NCI-H1105 treated with DMSO at 0.1 percent for 48 hours (cell line): ENCODE results near the gene CORO1C.

Experiments
- DNase-seq: peaks from one replicate; lab custom pipeline; 2025; lab: John Stamatoyannopoulos, UW

The CORO1C gene

DNA sequence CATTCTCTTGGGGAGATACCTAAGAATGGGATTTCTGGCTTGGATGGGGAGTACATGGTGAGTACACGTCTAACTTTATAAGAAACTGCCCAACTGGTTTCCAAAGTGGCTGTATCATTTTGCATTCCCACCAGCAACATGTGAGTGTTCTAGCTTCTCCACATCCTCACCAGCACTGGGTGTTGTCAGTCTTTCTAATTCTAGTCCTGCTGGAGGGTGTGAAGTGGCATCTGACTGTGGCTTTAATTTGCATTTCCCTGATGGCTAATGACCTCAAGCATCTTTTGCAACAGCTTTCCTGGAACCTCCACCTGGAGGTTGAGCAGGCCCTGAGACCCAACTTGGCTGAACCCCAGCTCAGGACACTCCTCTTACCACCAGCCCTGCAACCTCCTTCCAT is 115.4 kb downstream of the CORO1C start:
- DNase-seq = no peak

DNA sequence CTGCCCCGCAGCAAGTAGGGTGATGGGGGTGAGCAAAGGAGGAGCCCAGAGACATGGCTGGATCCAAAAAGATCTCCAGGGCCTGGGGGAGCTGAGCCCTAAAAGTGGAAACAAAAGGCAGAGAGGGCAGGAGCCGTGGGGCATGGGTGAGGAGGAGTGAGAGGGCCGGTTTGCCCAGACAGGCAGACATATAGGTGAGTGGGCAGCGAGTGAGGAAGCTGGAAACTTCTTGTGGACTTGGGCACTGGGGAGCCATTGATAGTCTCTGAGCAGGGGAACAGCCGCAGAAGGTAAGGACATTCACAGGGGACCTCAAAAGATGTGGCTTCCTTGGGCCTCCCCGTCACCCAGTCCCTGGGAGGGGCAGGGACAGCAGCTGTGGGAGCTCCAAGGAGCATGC is 116.7 kb downstream of the CORO1C start:
- no peak for DNase-seq

GRCh38 chr12:108614041-108614440 is 117.3 kb downstream of the CORO1C start:
- DNase-seq = no peak

DNA sequence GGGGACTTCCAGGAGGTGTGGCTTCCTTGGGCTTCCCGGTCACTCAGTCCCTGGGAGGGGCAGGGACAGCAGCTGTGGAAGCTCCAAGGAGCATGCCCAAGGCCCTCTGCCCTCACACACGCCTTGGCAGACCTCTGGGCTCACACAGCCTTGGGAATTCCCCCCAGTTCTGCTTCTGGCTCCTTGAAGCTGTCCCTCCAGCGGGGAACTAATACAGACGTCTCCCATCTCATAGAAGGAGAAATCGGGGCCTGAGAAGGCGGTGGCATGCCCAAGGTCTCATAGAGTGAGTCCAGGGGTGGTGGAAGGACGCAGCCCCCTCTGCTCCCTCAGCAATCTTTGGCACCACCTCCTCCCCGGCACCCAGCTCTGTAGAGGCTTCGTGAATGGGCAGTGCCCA is 117.8 kb downstream of the CORO1C start:
- no peak for DNase-seq

DNA sequence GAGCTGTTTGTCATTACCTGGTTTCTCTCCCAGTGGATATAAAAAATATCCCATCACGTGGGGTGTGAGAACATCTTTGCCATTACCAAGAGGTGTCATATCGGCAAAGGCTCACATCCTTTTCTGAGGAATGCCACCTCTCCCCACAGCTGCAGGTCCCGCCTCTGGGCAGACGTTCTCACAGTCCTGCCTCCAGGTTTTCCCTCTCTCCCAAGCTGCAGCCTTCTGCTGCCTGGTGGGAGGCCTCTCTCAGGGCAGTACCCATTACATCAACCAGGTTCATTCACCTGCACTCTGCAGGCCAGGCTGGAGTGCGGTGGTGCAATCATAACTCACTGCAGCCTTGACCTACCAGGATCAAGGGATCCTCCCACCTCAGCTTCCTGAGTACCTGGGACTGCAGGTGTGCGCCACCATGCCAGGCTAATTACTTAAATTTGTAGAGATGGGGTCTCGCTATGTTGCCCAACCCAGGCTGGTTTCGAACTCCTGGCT is 118.5 kb downstream of the CORO1C start:
- DNase-seq = no peak

- DNase-seq = no peak
Measured at GRCh38 chr12:108611884-108612415, 119.4 kb downstream of the CORO1C start.

GRCh38 chr12:108610856-108611605 is 120.3 kb downstream of the CORO1C start:
- DNase-seq = no peak

DNA sequence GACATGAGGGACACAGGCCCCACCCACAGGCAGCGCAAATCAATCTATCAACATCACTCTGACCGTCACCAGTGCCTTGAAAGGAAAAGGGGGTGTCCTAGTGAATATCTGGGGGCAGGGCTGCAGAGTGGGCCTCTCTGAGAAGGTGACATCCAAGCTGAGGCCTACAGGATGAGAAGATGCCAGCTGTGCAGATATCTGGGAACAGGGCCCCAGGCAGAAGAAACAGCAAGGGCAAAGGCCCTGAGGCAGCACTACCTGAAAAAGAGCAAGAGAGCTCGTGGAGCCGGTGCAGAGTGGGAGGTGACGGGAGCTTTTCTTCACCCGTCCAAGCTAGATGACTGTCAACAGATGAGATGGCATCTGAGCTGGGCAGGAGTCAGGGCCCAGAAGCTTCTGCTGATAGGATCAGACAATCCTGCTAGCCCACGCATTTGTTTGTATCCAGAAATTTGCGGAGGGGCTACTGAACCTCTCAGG is 120.9 kb downstream of the CORO1C start:
- no peak for DNase-seq

GRCh38 chr12:108609537-108610335 is 121.6 kb downstream of the CORO1C start:
- no peak for DNase-seq

- no peak for DNase-seq
Measured at GRCh38 chr12:108608616-108609015, 122.7 kb downstream of the CORO1C start.

DNA sequence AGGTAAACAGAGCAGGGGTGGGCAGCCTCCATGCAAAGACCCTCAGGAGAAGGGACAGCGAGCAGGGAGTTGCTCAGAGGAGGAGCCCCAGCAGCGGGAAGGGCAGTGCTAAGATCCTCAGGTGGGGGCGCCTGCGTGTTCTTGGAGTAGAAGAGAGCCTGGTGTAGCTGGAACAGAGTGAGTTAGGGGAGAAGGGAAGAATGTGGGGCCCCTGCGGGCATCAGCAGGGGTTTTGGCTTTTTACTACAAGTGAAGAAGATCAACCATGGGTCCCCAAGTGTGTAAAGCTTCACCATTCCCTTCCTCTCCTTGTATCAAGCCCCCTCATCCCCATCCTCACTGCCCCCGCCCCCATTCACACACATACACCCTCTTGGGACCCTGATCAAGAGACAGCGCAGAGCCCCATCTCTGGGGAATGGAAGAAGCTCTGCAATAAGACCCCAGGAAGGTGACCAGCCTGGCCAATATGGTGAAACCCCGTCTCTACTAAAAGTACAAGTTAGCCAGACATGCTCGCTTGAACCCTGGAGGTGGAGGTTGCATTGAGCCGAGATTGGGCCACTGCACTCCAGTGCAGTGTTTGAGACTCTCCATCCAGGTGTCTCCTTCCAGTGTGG is 123.2 kb downstream of the CORO1C start:
- DNase-seq = no peak

GRCh38 chr12:108606492-108606891 is 124.8 kb downstream of the CORO1C start:
- DNase-seq = no peak

DNA sequence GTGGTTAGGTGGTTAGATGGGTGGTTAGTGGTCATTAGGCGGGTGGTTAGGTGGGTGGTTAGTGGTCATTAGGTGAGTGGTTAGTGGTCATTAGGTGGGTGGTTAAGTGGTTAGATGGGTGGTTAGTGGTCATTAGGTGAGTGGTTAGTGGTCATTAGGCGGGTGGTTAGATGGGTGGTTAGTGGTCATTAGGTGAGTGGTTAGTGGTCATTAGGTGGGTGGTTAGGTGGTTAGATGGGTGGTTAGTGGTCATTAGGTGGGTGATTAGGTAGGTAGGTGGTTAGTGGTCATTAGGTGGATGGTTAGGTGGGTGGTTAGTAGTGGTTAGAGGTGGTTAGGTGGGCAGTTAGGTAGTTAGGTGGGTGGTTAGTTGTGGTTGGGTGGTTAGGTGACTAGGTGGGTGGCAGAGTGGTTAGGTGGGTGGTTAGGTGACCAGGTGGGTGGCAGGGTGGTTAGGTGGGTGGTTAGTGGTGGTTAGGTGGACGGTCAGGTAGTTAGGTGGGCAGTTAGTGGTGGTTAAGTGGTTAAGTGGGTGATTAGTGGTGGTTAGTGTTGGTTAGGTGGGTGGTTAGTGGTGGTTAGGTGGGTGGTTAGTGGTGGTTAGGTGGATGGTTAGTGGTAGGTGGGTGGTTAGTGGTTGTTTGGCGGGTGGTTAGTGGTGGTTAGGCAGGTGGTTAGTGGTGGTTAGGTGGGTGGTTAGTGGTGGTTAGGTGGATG is 125.5 kb downstream of the CORO1C start:
- DNase-seq = no peak

DNA sequence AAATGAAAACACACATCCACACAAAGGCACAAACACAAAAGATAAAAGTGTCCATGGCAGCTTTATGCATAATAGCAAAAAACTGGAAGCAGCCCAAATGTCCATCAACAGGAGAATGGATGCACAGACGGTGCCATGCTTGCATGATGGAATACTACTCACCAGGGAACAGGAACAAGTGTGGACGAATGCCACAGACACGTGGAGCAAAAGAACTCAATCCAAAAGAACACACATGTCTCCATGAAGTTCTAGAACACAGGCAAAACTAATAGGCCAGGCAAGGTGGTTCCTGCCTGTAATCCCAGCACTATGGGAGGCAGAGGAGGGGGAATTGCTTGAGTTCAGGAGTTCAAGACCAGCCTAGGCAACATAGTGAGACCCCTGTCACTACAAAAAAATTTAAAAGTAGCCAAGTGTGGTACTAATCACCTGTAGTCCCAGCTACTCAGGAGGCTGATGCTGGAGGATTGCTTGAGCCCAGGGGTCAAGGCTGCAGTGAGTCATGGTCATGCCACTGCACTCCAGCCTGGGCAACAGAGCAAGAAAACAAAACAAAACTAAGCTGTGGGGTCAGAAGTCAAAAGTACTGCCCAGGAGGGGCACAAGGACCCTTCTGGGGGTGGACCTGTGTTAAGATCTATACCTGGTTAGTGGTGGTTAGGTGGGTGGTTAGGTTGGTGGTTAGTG is 126.2 kb downstream of the CORO1C start:
- DNase-seq = no peak

GRCh38 chr12:108604208-108604941 is 126.9 kb downstream of the CORO1C start:
- DNase-seq = no peak

GRCh38 chr12:108603743-108604142 is 127.6 kb downstream of the CORO1C start:
- DNase-seq = no peak

DNA sequence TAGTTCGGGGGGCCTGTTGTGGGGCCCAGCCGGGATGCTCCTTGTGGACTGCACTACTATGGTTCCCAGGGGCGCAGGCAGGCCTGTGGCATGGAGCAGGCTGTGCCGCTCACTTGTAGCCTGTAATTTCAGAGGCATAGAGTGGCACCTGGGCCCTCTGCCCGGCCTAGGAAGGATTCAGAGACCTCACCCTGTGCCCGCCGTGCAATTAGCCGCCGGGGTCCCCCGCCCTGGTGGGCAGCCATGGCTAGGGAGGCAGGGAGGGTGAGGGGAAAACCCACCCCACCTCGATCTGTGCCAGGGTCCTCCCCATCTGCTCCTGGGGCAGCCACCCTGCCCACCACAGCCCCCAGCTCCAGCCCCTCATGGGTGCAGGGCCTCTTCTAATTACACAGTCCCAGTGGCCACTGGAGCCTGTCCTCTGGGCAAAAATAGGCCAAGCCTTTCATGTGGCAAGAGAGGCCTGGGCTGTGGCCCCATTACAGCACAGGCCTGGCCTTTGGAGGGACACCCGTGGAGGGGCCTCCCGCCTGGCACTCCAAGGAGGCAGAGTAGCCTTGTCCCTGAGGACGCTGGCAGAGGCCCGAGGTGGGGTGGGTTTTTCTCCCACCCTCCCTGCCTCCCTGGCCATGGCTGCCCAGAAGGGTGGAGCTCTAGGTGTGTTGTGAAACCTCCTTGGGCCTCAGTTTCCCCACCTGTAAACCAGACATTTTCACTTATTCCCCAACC is 128.2 kb downstream of the CORO1C start:
- DNase-seq = no peak

- DNase-seq = no peak
Measured at GRCh38 chr12:108602209-108602705, 129.1 kb downstream of the CORO1C start.

- DNase-seq = no peak
Measured at GRCh38 chr12:108600702-108601007, 130.7 kb downstream of the CORO1C start.
